Hepatocyte (in vitro differentiated cells): ENCODE data around the gene CCL19. TPM values are rescaled to one million over a fixed set of nuclear protein-coding genes. Genes with fewer than 3 reads are reported as not detected.

Experiments
- DNase-seq: peaks from one replicate; pipeline ENCODE4 v3.0.0-alpha.2; 2016; ENCODE audit warnings: low spot score
- H2AFZ ChIP-seq: fragments of 200-600 bp; sonication (generic); 2 replicates; pipeline ENCODE4 v1.6.0; 2016; ENCODE audit warnings: antibody characterized with exemption, mild to moderate bottlenecking
- H3K27ac ChIP-seq: fragments of 200-600 bp; sonication (generic); 2 replicates; pipeline ENCODE4 v1.5.1; 2016; ENCODE audit warnings: mild to moderate bottlenecking
- H3K27me3 ChIP-seq: fragments of 200-600 bp; sonication (generic); 2 replicates; pipeline ENCODE4 v1.6.1; 2016
- H3K36me3 ChIP-seq: fragments of 200-600 bp; sonication (generic); replicated peaks from 2 replicates; pipeline ENCODE4 v1.5.1; 2016; ENCODE audit warnings: low read depth; ENCODE audit not compliant: insufficient read depth
- H3K4me1 ChIP-seq: fragments of 200-600 bp; sonication (generic); 2 replicates; pipeline ENCODE4 v1.5.1; 2016; ENCODE audit warnings: mild to moderate bottlenecking, moderate library complexity; ENCODE audit not compliant: insufficient read depth
- H3K4me2 ChIP-seq: fragments of 200-600 bp; sonication (generic); 2 replicates; pipeline ENCODE4 v1.6.0; 2016
- H3K4me3 ChIP-seq: fragments of 200-600 bp; sonication (generic); 2 replicates; pipeline ENCODE4 v1.5.1; 2016; ENCODE audit warnings: mild to moderate bottlenecking
- H3K79me2 ChIP-seq: fragments of 200-600 bp; sonication (generic); 2 replicates; pipeline ENCODE4 v1.6.0; 2017; ENCODE audit warnings: mild to moderate bottlenecking
- H3K9me2 ChIP-seq: fragments of 200-600 bp; sonication (generic); replicated peaks from 2 replicates; pipeline ENCODE4 v1.6.0; 2017; ENCODE audit warnings: mild to moderate bottlenecking; ENCODE audit not compliant: insufficient read depth
- H3K9me3 ChIP-seq: fragments of 200-600 bp; sonication (generic); 2 replicates; pipeline ENCODE4 v1.5.1; 2016; ENCODE audit warnings: low read depth, mild to moderate bottlenecking
- H4K20me1 ChIP-seq: fragments of 200-600 bp; sonication (generic); 2 replicates; pipeline ENCODE4 v1.6.0; 2016; ENCODE audit warnings: mild to moderate bottlenecking; ENCODE audit not compliant: insufficient read depth, poor library complexity, severe bottlenecking
- CTCF ChIP-seq: fragments of 200-600 bp; sonication (generic); IDR thresholded peaks from 2 replicates; pipeline ENCODE4 v1.5.1; 2016; ENCODE audit warnings: antibody characterized with exemption, mild to moderate bottlenecking; ENCODE audit not compliant: poor library complexity
- EZH2 ChIP-seq: fragments of 200-600 bp; sonication (generic); IDR thresholded peaks from 2 replicates; pipeline ENCODE4 v1.6.1; 2016; ENCODE audit warnings: antibody characterized with exemption, mild to moderate bottlenecking, borderline replicate concordance
- EZH2phosphoT487 ChIP-seq: fragments of 200-600 bp; sonication (generic); IDR thresholded peaks from one replicate; pipeline ENCODE4 v1.6.1; 2018; ENCODE audit warnings: antibody characterized with exemption, mild to moderate bottlenecking, low read depth, moderate library complexity; ENCODE audit not compliant: unreplicated experiment, severe bottlenecking
- WGBS: methylation state at CpG from one replicate; pipeline ENCODE4 v1.1.6; 2016; ENCODE audit warnings: low lambda C conversion rate; ENCODE audit errors: missing lambda C conversion rate; 5-methylcytosine and 5-hydroxymethylcytosine counted together
- polyA plus RNA-seq: library from polyadenylated mRNA; unstranded; fragments of >200 nt; fragmentation: Nextera tagmentation; extraction: Ambion mirVana; gene quantifications from 2 replicates; pipeline ENCODE4 v1.2.1, GENCODE V29; 2016
- small RNA-seq: library from RNA; depleted of rRNA; stranded (forward); fragments of <200 nt; gene quantifications from one replicate; pipeline ENCODE3, GENCODE V24; 2014
- total RNA-seq: library from RNA; depleted of rRNA; stranded (reverse); fragments of >200 nt; gene quantifications from 2 replicates; pipeline ENCODE4 v1.2.3, GENCODE V29; 2014

Gene CCL19
- total and polyA plus RNA-seq, 2 experiments from 2014 or later, result not detected

GRCh38 chr9:34642679-34643078 lies 48.4 kb downstream of the CCL19 start:
- no peaks in the 10 kb centered on the region for H4K20me1 ChIP-seq
- 100% methylated on average over 1 of the region's 1 CpG for WGBS
- no peak overlapping the region for H3K27ac ChIP-seq
- H3K9me2 ChIP-seq, result no peaks in the 10 kb centered on the region
- H3K27me3 ChIP-seq, result no peaks in the 10 kb centered on the region
- H3K9me3 ChIP-seq, result no peaks in the 10 kb centered on the region
- no peak overlapping the region for H3K4me3 ChIP-seq
- peaks cover 24% of the 10 kb centered on the region for H3K4me1 ChIP-seq
- no peak overlapping the region for H3K4me2 ChIP-seq
- H3K36me3 ChIP-seq, result no peaks in the 10 kb centered on the region
- DNase-seq, result no peak
- H2AFZ ChIP-seq, result no peak overlapping the region
- peaks cover 6% of the 10 kb centered on the region for H3K79me2 ChIP-seq
- no peak for TF ChIP-seq EZH2
- TF ChIP-seq EZH2phosphoT487, result no peak
- no peak for TF ChIP-seq CTCF

Small RNA genes within 50 kb of the gene (small RNA-seq; reads per million reads assigned to genes)
- gene CCL27, result not detected

Other genes starting within 250 kb of the CCL19 start
- 8.8 and 9.5 TPM in 2 replicates for gene FAM219A, start 232.7 kb downstream of the CCL19 start, total RNA-seq
- gene FAM219A, start 232.7 kb downstream of the CCL19 start, polyA plus RNA-seq, result 15.0 and 16.3 TPM in 2 replicates
- 0.57 TPM in 1 of 2 replicates, not detected in the other for gene DNAI1, start 232.5 kb downstream of the CCL19 start, total RNA-seq
- gene DNAI1, start 232.5 kb downstream of the CCL19 start, polyA plus RNA-seq, result not detected in 2 replicates
- 1.5 and 1.6 TPM in 2 replicates for gene ENHO, start 168.3 kb downstream of the CCL19 start, total RNA-seq
- 5.3 and 9.4 TPM in 2 replicates for gene ENHO, start 168.3 kb downstream of the CCL19 start, polyA plus RNA-seq
- gene CNTFR, start 101.6 kb downstream of the CCL19 start, total RNA-seq, result 2.1 and 4.7 TPM in 2 replicates
- 7.0 and 7.5 TPM in 2 replicates for gene CNTFR, start 101.6 kb downstream of the CCL19 start, polyA plus RNA-seq
- gene RPP25L, start 79.2 kb downstream of the CCL19 start, total RNA-seq, result 30.0 and 31.5 TPM in 2 replicates
- gene RPP25L, start 79.2 kb downstream of the CCL19 start, polyA plus RNA-seq, result 31.8 and 35.7 TPM in 2 replicates
- gene DCTN3, start 70.8 kb downstream of the CCL19 start, total RNA-seq, result 60.3 and 75.0 TPM in 2 replicates
- 83.1 and 114 TPM in 2 replicates for gene DCTN3, start 70.8 kb downstream of the CCL19 start, polyA plus RNA-seq
- 0.27 TPM in 1 of 2 replicates, not detected in the other for gene ARID3C, start 62.2 kb downstream of the CCL19 start, total RNA-seq
- gene ARID3C, start 62.2 kb downstream of the CCL19 start, polyA plus RNA-seq, result 0.21 TPM in 1 of 2 replicates, not detected in the other
- 126 and 141 TPM in 2 replicates for gene SIGMAR1, start 53.5 kb downstream of the CCL19 start, total RNA-seq
- 212 and 240 TPM in 2 replicates for gene SIGMAR1, start 53.5 kb downstream of the CCL19 start, polyA plus RNA-seq
- 46.1 and 53.2 TPM in 2 replicates for gene GALT, start 44.6 kb downstream of the CCL19 start, total RNA-seq
- 119 and 121 TPM in 2 replicates for gene GALT, start 44.6 kb downstream of the CCL19 start, polyA plus RNA-seq
- 69.4 and 74.6 TPM in 2 replicates for gene IL11RA, start 39.1 kb downstream of the CCL19 start, total RNA-seq
- 91.8 and 97.2 TPM in 2 replicates for gene IL11RA, start 39.1 kb downstream of the CCL19 start, polyA plus RNA-seq
- not detected in 2 replicates for gene CCL27, start 28.6 kb downstream of the CCL19 start, total RNA-seq
- gene CCL27, start 28.6 kb downstream of the CCL19 start, polyA plus RNA-seq, result 0.81 TPM in 1 of 2 replicates, not detected in the other
- not detected in 2 replicates for gene CCL21, start 18.9 kb upstream of the CCL19 start, total RNA-seq
- not detected in 2 replicates for gene CCL21, start 18.9 kb upstream of the CCL19 start, polyA plus RNA-seq